GM12864 (cell line): Measurements from ENCODE around the gene DDX39B.
A peak's percentile ranks its signal among the peaks of the same experiment; 100 is the strongest.
"Not testable (repeated sequence)": the region's sequence is repeated elsewhere in the genome, so short reads cannot be mapped to it uniquely, and the experiment has no call there.

ENCODE experiments used
- DNase-seq: peaks from one replicate; pipeline ENCODE4 v3.0.0-alpha.2; 2011; ENCODE audit warnings: low read depth
- H3K4me3 ChIP-seq: 2 replicates; pipeline ENCODE4 v1.5.1; 2011; ENCODE audit warnings: mild to moderate bottlenecking, low read depth, low read length, control low read depth
- TF ChIP-seq, protein P1 (sequence below): IDR thresholded peaks from 2 replicates; pipeline ENCODE4 v1.5.1; 2011; ENCODE audit warnings: low read depth, mild to moderate bottlenecking, moderate library complexity, low read length, control low read depth, inconsistent platforms; ENCODE audit errors: missing control alignments

DDX39B gene

DNA sequence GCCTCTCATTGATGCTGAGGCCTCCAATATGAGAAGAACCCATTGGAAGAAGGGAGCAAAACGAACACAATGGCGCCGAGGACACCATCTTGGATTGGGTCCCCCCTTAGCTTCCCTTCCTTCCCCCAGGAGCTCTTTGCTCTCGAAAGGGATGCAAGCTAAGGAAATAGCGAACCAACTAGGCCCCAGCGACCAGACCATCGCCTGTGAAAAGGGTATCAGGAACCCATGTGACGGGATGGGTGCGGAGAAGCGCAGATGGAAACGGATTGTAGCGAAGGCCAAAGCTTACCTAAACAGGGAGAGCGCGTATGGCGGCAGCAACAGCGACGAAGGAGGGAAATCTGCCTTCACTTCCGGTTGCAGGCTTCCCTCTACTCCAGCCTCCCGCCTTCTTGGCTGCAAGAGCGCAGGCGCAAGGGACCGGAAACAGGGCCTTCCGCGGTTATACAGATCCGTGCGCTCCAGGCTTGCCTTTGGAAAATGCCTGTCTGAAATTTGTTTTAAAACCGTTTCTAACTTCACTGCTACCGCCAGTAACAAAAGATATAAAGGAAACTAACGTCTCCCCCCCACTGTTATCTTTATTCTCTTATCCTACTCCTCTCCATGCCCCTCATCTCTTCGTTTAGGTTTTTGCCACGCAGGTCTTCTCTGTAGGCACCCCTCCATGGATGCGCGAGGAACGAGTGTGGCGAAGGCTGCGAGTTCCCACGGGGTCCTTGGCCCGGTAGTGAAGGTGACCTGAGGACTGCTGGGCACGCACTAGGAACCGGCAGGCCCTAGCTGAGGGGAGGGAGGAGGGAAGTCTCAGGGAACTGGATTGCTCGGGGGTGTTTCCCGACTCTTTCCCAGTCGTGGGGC lies at the start of gene DDX39B:
Gene DDX39B (minus strand): TSS at position 346 of the 864 bp plus-strand sequence. CDS start 1,471 bp downstream, outside the sequence.
- peak; percentile 95 for DNase-seq
- TF ChIP-seq, protein P1, sequence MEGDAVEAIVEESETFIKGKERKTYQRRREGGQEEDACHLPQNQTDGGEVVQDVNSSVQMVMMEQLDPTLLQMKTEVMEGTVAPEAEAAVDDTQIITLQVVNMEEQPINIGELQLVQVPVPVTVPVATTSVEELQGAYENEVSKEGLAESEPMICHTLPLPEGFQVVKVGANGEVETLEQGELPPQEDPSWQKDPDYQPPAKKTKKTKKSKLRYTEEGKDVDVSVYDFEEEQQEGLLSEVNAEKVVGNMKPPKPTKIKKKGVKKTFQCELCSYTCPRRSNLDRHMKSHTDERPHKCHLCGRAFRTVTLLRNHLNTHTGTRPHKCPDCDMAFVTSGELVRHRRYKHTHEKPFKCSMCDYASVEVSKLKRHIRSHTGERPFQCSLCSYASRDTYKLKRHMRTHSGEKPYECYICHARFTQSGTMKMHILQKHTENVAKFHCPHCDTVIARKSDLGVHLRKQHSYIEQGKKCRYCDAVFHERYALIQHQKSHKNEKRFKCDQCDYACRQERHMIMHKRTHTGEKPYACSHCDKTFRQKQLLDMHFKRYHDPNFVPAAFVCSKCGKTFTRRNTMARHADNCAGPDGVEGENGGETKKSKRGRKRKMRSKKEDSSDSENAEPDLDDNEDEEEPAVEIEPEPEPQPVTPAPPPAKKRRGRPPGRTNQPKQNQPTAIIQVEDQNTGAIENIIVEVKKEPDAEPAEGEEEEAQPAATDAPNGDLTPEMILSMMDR: no peak
- H3K4me3 ChIP-seq: peak within 1 kb of the TSS; percentile 87

DNA sequence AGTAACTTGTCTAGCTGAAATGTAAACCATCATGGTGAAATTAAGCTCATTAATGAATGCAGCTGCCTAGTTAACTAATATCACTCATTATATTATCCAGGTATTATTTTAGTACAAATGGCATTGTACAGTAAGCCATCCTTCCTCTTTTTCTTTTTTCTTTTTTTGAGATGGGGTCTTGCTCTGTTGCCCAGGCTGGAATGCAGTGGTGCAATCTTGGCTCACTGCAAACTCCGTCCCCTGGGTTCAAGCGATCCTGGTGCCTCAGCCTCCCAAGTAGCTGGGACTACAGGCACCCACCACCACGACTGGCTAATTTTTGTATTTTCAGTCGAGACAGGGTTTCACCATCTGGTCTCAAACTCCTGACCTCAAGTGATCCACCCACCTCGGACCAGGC lies 48.9 kb upstream of the DDX39B start:
- H3K4me3 ChIP-seq, DNase-seq: not testable (repeated sequence)

DNA sequence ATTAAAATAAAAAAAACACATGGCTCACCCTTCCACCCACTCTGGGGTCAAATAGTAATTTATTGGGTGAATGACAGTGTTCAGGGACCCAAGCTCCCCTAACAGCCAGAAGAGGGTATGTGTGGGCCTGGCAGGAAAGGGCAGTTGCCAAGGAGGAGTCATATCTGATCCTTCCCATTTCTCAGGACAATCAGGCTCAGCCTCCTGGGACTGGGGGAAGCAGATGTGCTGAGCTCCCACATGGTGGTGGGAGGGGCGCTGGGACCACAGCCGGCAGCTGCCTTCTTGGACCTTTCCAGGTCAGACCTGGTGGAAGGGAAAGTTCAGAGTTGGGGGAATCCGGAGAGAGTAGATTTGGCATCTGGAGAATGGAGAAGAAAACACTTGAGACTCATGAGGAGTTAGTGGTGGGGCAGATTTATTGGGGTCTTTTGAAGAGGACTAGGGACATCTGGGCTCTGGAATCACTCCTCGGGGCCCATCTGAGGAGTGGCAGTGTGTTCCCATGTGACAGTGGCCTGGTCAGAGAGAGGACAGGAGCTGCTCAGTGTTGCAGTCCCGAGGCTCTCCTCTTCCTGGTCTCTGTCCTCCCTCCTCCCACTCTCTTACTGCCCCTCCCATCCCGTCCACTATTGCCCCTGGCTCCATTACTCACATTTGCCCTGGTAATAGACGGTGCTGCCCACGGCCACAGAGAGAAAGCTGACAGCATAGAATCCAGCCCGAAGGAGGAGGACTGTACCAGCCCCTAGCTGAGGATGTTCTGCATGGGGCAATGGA lies 47.3 kb upstream of the DDX39B start:
- DNase-seq: no peak
- H3K4me3 ChIP-seq: no peak overlapping the region
- TF ChIP-seq, protein P1: no peak

DNA sequence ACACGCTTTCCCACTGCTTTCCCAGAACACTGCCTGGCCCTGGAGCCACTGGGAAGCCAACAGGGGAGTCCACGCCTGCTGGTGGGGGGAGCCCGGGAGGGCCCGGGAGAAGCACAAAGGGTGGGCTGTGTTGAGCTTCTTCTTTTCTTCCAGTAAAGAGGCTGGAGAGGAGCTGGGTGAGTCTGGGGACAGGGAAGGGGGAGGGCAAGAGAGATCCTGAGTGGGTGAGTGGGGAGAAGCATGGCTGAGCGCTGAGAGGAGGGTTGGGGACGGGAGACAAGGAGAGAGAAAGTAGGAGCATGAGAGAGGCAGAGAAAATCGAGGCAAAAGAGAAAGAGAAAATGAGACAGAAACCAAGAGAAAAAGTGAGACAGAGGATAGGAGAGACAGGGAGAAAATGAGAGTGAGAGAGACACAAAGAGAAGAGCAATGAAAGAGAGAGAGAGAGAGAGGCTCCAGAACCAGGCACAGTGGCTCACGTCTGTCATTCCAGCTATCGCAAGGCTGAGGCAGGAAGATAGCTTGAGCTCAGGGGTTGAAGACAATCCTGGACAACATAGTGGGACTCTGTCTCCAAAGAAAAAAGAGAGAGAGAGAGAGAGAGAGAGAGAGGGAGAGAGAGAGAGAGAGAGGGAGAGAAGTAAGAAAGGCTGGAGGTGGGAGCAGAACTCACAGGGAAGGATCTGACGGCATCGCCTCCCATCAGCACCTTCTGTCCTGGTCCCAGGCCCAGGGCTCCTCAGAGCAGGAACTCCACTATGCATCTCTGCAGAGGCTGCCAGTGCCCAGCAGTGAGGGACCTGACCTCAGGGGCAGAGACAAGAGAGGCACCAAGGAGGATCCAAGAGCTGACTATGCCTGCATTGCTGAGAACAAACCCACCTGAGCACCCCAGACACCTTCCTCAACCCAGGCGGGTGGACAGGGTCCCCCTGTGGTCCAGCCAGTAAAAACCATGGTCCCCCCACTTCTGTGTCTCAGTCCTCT lies 46.3 kb upstream of the DDX39B start:
- DNase-seq: no peak
- TF ChIP-seq, protein P1: no peak
- 0 out of 2 replicates have a peak overlapping the region, but pooled peaks have one; percentile 1 for H3K4me3 ChIP-seq

DNA sequence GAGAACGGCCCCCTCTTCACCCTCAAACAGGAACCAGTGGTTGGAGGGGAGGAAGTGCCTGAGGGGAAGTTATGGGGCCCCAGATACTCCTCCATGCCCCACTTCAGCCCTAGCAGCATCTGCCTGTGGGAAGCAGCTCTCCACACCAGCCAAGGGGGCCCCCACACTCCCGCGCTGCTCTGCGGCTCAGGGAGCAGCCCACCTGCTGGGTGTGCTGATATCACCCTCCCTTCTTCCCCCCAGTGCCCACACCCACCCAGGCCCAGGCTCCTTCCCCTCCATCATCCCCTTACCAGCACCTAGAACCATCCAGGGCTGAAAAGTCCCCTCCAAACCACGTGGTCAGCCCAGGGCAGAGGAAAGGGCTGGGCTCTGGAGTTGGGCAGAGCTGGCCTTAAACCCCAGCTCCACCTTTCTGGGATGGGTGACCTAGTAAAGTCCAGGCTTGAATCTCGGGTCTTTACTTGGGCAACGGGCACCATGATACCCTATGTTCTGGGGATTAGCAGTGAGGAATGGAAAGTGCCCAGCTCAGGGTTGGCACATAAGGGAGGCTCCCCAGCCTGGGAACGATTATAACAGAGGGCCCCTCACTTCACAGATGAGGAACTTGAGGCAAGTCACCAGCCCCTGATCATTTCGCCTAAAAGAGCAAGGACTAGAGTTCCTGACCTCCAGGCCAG lies 44.9 kb upstream of the DDX39B start:
- no peak overlapping the region; the same call in 1 of the 2 replicates for H3K4me3 ChIP-seq

DNA sequence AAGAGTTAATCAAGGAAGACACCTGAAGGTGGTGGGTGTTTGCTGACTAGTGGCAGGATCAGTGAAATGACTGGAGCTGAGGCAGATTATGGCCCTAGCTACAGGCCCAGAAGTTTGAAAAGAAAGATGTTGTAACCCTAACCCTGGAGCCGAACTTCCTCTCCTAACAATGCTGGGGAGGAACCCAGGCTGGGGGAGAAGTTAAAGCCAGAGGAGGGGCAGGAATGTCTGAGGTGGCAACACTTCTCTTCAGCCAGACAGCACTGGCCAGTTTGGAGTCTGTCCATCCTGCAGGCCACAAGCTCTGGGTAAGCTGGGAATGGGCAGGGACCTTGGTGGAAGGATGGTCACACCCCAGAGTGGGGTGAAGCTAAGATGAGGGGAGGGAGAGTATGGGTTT lies 44.2 kb upstream of the DDX39B start, which contains the start of gene LST1:
Gene LST1 (plus strand): TSS at position 270 of the 400 bp plus-strand sequence. CDS start 1,023 bp downstream, outside the sequence.
- TF ChIP-seq, protein P1: no peak
- DNase-seq: no peak
- H3K4me3 ChIP-seq: no peak within 1 kb of the TSS; the same call in 1 of the 2 replicates

More for the DNA sequence above, 44.9 kb upstream of the DDX39B start:
- DNase-seq: no peak
- TF ChIP-seq, protein P1: no peak
